Thyroid gland (tissue), 4 donors: ENCODE results near the gene CUL1.

Experiments used
- POLR2A ChIP-seq, 2 donors: fragments of 450-650 bp; IDR thresholded peaks; one replicate each; pipeline ENCODE4 v1.6.1; 2017; ENCODE audit warnings: antibody characterized with exemption in 2 of 2, mild to moderate bottlenecking in 2 of 2, moderate library complexity in 1 of 2
- TF ChIP-seq, protein P1 (sequence below), 6 experiments: fragments of 200-600 bp in 3 of 6; fragments of 450-650 bp in 3 of 6; sonication (generic) in 3 of 6; IDR thresholded peaks; one replicate each; pipeline ENCODE4 v1.5.1; 2016 to 2019; ENCODE audit warnings: antibody characterized with exemption in 6 of 6, mild to moderate bottlenecking in 2 of 6, inconsistent platforms in 1 of 6, moderate library complexity in 1 of 6

GRCh38 chr7:148681821-148682220, 16.9 kb upstream of the CUL1 start:
- TF ChIP-seq, protein P1, sequence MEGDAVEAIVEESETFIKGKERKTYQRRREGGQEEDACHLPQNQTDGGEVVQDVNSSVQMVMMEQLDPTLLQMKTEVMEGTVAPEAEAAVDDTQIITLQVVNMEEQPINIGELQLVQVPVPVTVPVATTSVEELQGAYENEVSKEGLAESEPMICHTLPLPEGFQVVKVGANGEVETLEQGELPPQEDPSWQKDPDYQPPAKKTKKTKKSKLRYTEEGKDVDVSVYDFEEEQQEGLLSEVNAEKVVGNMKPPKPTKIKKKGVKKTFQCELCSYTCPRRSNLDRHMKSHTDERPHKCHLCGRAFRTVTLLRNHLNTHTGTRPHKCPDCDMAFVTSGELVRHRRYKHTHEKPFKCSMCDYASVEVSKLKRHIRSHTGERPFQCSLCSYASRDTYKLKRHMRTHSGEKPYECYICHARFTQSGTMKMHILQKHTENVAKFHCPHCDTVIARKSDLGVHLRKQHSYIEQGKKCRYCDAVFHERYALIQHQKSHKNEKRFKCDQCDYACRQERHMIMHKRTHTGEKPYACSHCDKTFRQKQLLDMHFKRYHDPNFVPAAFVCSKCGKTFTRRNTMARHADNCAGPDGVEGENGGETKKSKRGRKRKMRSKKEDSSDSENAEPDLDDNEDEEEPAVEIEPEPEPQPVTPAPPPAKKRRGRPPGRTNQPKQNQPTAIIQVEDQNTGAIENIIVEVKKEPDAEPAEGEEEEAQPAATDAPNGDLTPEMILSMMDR (IDR thresholded peaks at IDR 0.05): no peak
- TF ChIP-seq POLR2A (IDR thresholded peaks at IDR 0.05): no peak
